Breast epithelium (tissue), 4 donors: ENCODE data around the gene WWOX. TPM values are rescaled to one million over a fixed set of nuclear protein-coding genes. Genes with fewer than 3 reads are reported as not detected.

Source experiments
- DNase-seq, 2 donors: peaks; one replicate each; pipeline ENCODE4 v3.0.0-alpha.2; 2019; ENCODE audit warnings: low spot score in 2 of 2
- H3K27ac ChIP-seq, 2 donors: fragments of 200-600 bp; sonication (generic) in 1 of 2; one replicate each; pipeline ENCODE4 v1.5.1; 2016 to 2019; ENCODE audit warnings: mild to moderate bottlenecking in 1 of 2
- H3K27me3 ChIP-seq, 2 donors: fragments of 200-600 bp; sonication (generic) in 1 of 2; one replicate each; pipeline versions ENCODE4 v1.5.1 to v1.6.0; 2017 to 2019; ENCODE audit warnings: control low read depth in 1 of 2, mild to moderate bottlenecking in 1 of 2
- H3K36me3 ChIP-seq: fragments of 200-600 bp; one replicate; pipeline ENCODE4 v1.5.1; 2019
- H3K4me1 ChIP-seq, 2 donors: fragments of 200-600 bp; sonication (generic); one replicate each; pipeline ENCODE4 v1.5.1; 2016 to 2019; ENCODE audit warnings: control low read depth in 1 of 2
- H3K4me3 ChIP-seq, 3 donors: fragments of 200-600 bp; sonication (generic); 1 replicate in 2 of 3; 2 replicates in 1 of 3; pipeline ENCODE4 v1.5.1; 2016 to 2019; ENCODE audit warnings: mild to moderate bottlenecking in 3 of 3, moderate library complexity in 2 of 3
- H3K9me3 ChIP-seq, 2 donors: fragments of 200-600 bp; sonication (generic) in 1 of 2; one replicate each; pipeline ENCODE4 v1.5.1; 2016 to 2019; ENCODE audit warnings: control low read depth in 1 of 2
- CTCF ChIP-seq, 3 donors: fragments of 450-650 bp; IDR thresholded peaks; one replicate each; pipeline ENCODE4 v1.5.1; 2016 to 2017; ENCODE audit warnings: antibody characterized with exemption in 3 of 3, mild to moderate bottlenecking in 3 of 3, moderate library complexity in 3 of 3
- POLR2A ChIP-seq: fragments of 450-650 bp; IDR thresholded peaks from one replicate; pipeline ENCODE4 v1.6.1; 2016; ENCODE audit warnings: antibody characterized with exemption, mild to moderate bottlenecking, moderate library complexity
- POLR2AphosphoS5 ChIP-seq, 3 donors: sonication (generic); formaldehyde crosslinking; IDR thresholded peaks; one replicate each; pipeline ENCODE4 v1.6.1; 2017; ENCODE audit warnings: antibody characterized with exemption in 3 of 3
- intact Hi-C: fragments of 100-400 bp; cut with DNase I; formaldehyde crosslinking; loops from one replicate; pipeline ENCODE4 v1.15.1; 2023; ENCODE audit warnings: low total_unique reads
- total RNA-seq, 3 donors: library from RNA; depleted of rRNA; stranded (reverse); fragments of >200 nt; gene quantifications; one replicate each; pipeline ENCODE4 v1.1.0, GENCODE V29; 2016

The WWOX gene
- total RNA-seq, 3 donors from 2014 or later: 42.9 to 73.6 (median 43.4) TPM

GRCh38 chr16:78392585-78393195, 293.2 kb downstream of the WWOX start:
- H3K27ac ChIP-seq: no peak overlapping the region
- no peak for DNase-seq
- H3K27me3 ChIP-seq: no peaks in the 10 kb centered on the region
- H3K4me3 ChIP-seq: no peak overlapping the region
- H3K4me1 ChIP-seq: no peaks in the 10 kb centered on the region
- H3K36me3 ChIP-seq: no peaks in the 10 kb centered on the region
- TF ChIP-seq POLR2A: no peak
- TF ChIP-seq POLR2AphosphoS5 (IDR thresholded peaks at IDR 0.05): no peak
- TF ChIP-seq CTCF (IDR thresholded peaks at IDR 0.05): no peak
- intact Hi-C loops: no loop called here
- no peaks in the 10 kb centered on the region for H3K9me3 ChIP-seq

- no peaks in the 10 kb centered on the region for H3K27me3 ChIP-seq
- H3K27ac ChIP-seq: no peak overlapping the region
- no peaks in the 10 kb centered on the region for H3K4me1 ChIP-seq
- no peaks in the 10 kb centered on the region for H3K36me3 ChIP-seq
- no peaks in the 10 kb centered on the region for H3K9me3 ChIP-seq
- no peak overlapping the region for H3K4me3 ChIP-seq
- no peak for TF ChIP-seq CTCF (IDR thresholded peaks at IDR 0.05)
- TF ChIP-seq POLR2AphosphoS5 (IDR thresholded peaks at IDR 0.05): no peak
- no peak for TF ChIP-seq POLR2A
- DNase-seq: no peak
- intact Hi-C loops: no loop called here
Measured at GRCh38 chr16:78395035-78395434, 295.6 kb downstream of the WWOX start.

- intact Hi-C loops: no loop called here
- Histone ChIP-seq H3K27me3 (no peaks in the 10 kb centered on the region), H3K9me3 (no peaks in the 10 kb centered on the region), H3K27ac (no peak overlapping the region), H3K4me1 (no peaks in the 10 kb centered on the region), H3K36me3 (no peaks in the 10 kb centered on the region), H3K4me3 (no peak overlapping the region)
- DNase-seq: no peak
- TF ChIP-seq POLR2A: no peak
- TF ChIP-seq POLR2AphosphoS5 (IDR thresholded peaks at IDR 0.05): no peak
- no peak for TF ChIP-seq CTCF (IDR thresholded peaks at IDR 0.05)
Measured at GRCh38 chr16:78396046-78396445, 296.6 kb downstream of the WWOX start.

GRCh38 chr16:78396673-78397072, 297.2 kb downstream of the WWOX start:
- H3K36me3 ChIP-seq: no peaks in the 10 kb centered on the region
- DNase-seq: no peak
- no peaks in the 10 kb centered on the region for H3K27me3 ChIP-seq
- intact Hi-C loops: no loop called here
- H3K27ac ChIP-seq: no peak overlapping the region
- H3K9me3 ChIP-seq: no peaks in the 10 kb centered on the region
- no peak overlapping the region for H3K4me3 ChIP-seq
- TF ChIP-seq CTCF (IDR thresholded peaks at IDR 0.05) (no peak), POLR2A (no peak), POLR2AphosphoS5 (IDR thresholded peaks at IDR 0.05) (no peak)
- H3K4me1 ChIP-seq: no peaks in the 10 kb centered on the region

GRCh38 chr16:78399384-78399783, 299.9 kb downstream of the WWOX start:
- TF ChIP-seq POLR2AphosphoS5 (IDR thresholded peaks at IDR 0.05) (no peak), POLR2A (no peak), CTCF (IDR thresholded peaks at IDR 0.05) (no peak)

More at GRCh38 chr16:78399384-78399783, 299.9 kb downstream of the WWOX start:
- no peaks in the 10 kb centered on the region for H3K36me3 ChIP-seq
- DNase-seq: no peak
- no peak overlapping the region for H3K27ac ChIP-seq
- no peaks in the 10 kb centered on the region for H3K4me1 ChIP-seq
- intact Hi-C loops: no loop called here
- H3K4me3 ChIP-seq: no peak overlapping the region
- no peaks in the 10 kb centered on the region for H3K9me3 ChIP-seq
- H3K27me3 ChIP-seq: no peaks in the 10 kb centered on the region
